DMS53 (cell line): Measurements from ENCODE around the gene AAMP.
"Not testable (repeated sequence)": the region's sequence is repeated elsewhere in the genome, so short reads cannot be mapped to it uniquely, and the experiment has no call there.

Experiments used
- DNase-seq: peaks from one replicate; lab custom pipeline; 2025; lab: John Stamatoyannopoulos, UW

AAMP gene, protein sequence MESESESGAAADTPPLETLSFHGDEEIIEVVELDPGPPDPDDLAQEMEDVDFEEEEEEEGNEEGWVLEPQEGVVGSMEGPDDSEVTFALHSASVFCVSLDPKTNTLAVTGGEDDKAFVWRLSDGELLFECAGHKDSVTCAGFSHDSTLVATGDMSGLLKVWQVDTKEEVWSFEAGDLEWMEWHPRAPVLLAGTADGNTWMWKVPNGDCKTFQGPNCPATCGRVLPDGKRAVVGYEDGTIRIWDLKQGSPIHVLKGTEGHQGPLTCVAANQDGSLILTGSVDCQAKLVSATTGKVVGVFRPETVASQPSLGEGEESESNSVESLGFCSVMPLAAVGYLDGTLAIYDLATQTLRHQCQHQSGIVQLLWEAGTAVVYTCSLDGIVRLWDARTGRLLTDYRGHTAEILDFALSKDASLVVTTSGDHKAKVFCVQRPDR

DNA sequence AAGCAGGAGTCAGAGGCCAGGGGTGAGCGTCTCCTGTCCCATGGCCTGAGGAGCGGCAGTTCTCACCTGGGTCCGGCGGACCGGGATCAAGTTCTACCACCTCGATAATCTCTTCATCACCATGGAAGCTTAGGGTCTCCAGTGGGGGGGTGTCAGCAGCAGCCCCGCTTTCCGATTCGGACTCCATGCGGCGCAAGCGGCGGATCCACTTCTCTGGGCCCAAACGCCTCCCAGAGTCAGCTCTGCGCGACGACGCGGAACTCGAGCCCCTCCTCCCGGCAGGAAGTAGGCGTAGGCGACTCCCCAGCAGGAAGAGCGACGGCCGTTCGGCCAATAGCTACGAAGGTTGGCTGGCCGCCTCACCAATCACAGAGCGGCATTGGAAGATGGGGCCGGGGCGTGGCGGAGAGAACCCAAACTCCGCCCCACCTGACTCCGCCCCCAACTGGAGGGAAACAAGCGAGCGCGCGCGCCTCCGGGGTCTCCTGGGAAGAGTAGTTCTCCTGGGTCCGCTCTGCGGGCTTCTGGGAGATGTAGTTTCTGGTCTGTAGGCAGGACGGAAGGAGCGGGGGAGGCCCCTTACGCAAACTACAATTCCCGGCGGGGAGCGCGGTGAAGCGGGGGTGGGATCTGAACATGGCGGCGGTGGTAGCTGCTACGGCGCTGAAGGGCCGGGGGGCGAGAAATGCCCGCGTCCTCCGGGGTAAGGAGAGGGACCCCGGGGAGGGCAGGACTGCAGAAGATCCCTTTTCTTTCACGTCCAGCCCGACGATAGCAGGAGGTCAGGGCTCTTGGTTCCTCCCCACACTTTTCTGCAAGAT is at the start of gene AAMP, which contains the start of gene PNKD:
TSS of gene AAMP (minus strand) at position 238 of the 821 bp plus-strand sequence. CDS start at position 187, 51 bp downstream.
TSS of gene PNKD (plus strand) at position 620 of the 821 bp plus-strand sequence. CDS start at position 637, 17 bp downstream.
- DNase-seq: peak; percentile 99

DNA sequence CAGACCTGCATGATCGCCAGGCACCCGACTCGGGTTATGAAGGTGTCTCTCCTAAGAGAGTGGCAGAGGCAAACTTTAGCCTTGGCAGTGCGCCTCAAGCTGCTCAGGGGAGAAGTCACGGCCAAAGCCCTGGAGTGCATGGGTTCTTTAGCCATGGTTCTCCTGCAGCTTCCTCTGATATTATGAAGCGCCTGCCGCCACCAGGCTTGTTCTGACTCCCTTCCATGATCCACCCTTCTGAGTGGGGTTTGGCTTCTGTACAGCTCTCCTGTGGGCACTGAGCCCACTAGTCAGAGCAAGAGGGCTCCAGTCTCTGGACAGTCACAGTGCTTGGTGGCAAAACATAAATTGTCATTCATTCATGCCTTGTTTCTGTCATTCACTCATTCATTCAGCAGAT is 48.3 kb upstream of the AAMP start:
- no peak for DNase-seq

DNA sequence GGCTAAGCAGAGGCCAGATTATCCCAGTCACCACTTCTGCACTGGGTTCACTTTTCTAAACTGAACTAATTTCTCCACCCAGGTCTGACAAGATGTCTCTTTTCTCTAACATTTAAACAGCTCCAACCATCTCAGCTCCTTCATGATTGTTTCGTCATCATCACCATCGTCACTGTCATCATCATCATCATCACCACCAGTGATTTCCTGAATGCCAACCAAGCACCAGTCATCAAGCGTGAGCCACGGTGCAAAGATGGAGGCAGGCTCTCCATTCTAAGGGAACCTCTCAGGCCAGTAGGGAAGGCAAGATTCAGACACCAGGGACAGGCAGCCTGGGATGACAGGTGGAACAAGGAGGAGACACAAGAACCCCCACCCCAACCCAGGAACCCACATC is 47.9 kb upstream of the AAMP start:
- no peak for DNase-seq

DNA sequence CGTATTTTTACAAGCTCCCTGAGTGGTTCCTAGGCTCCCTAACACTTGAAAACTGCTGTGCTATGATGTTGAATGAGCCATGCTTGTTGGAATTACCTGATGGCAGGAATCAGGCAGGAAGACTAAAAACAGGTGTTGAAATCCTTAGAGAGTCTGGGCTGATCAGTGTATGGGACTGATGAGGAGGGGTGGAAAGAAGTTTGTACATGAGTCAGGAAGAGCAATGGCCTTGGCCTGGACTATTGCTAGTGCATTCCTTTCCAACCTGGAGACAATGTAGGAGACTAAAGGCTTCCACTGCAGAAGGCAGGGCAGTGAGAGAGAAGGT is 47.3 kb upstream of the AAMP start:
- no peak for DNase-seq

DNA sequence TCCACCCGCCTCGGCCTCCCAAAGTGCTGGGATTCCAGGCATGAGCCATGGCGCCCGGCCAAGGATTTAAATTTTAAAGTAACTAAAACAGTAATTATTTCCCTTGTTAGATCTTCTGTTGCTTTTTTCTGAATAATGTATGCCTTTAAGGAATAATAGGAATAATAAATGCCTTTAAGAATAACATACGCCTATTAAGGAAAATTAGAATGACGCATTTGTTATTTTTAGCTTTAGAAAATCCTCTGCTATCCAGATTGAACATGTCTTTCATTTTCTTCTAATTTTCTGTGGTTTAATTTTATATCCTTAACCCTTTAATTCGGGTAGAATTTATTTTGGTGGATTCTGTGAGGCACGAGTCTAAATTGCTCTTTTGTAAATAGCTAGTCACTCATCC is 45.5 kb upstream of the AAMP start:
- DNase-seq: no peak

DNA sequence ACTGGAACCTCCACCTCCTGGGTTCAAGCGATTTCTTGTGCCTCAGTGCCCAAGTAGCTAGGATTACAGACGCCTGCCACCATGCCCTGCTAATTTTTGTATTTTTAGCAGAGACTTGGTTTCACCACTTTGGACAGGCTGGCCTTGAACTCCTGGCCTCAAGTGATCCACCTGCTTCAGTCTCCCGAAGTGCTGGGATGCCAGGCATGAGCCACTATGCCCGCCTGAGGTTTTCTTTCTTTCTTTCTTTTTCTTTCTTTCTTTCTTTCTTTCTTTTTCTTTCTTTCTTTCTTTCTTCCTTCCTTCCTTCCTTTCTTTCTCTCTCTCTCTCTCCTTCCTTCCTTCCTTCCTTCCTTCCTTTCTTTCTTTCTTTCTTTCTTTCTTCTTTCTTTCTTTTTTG is 44.8 kb upstream of the AAMP start:
- DNase-seq: not testable (repeated sequence)

DNA sequence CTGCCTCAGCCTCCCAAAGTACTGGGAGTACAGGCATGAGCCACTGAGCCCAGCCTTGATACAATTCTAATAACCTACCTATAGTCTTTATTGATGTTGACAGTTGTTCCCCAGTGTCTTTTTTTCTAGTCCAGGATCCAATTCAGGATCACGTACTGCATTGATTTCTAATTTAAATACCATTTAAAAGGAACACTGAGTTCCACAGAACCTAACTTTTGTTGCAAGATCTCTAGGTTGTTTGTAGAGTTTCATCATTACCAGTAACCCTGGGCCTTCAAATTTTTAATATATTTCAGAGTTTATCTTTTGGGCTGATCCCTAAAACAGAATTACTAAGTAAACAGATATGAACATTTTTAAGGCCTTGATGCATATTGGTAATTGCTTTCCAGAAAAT is 43.4 kb upstream of the AAMP start:
- no peak for DNase-seq

DNA sequence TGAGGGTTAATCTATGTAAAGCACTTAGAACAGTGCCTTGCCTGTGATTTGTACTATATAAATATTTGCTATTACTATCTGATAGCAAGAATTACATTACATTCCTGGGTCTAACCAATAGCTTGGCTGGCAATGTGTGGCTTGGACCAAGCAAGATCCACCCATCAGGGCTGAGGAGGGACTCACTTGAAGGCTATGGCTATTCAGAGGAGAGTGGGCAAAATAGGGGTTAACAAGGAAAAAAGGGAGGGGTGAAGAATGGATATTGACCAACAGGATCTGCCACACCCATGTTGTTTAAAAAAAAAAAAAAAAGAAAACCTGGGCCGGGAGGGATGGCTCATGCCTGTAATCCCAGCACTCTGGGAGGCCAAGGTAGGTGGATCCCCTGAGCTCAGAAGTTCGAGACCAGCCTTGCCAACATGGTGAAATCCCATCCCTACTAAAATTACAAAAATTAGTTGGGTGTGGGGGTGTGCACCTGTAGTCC is 42.4 kb upstream of the AAMP start:
- DNase-seq: no peak

DNA sequence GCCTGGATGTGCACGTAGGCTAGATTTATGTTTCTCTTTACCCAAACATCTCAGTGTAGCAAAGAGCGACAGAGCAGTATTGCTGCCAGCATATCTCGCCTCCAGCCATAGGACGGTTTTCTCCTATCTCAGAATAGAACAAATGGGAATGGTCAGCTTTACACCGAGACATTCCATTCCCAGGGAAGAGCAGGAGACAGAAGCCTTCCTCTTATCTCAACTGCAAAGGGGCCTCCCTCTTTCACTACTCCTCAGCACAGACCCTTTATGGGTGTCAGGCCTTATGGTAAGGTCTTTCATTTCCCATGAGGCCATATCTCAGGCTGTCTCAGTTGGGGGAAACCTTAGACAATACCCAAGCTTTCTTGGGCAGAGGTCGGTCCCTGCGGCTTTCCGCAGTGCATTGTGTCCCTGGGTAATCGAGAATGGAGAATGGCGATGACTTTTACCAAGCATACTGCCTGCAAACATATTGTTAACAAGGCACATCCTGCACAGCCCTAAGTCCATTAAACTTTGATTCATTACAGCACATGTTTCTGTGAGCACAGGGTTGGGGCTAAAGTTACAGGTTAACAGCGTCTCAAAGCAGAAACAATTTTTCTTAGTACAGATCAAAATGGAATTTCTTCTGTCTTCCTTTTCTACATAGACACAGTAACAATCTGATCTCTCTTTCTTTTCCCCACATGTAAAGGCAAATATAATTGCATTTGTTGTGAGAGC is 41.8 kb upstream of the AAMP start:
- not testable (repeated sequence) for DNase-seq

DNA sequence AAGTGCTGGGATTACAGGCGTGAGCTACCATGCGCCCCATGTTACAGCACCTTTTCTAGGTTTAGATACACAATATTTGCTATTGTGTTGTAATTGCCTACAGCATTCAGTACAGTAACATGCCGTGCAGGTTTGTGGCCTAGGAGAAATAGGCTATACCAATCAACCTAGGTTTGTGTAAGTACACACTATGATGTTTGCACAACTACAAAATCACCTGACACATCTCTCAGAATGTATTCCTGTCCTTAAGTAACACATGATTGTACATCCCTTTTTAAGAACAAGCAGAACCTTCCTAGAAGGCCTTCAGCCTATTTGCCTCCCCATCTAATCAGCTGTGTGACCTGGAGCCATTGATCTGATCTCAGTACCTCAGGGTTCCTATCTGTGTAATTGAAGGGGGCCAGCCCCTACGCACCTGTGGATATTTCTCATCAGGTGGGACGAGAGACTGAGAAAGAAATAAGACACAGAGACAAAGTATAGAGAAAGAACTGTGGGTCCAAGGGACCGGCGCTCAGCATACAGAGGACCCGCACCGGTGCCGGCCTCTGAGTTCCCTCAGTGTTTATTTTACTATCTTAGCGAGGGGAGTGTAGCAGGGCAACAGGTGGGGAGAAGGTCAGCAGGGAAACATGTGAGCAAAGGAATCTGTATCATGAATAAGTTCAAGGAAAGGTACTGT is 41.1 kb upstream of the AAMP start:
- DNase-seq: no peak

DNA sequence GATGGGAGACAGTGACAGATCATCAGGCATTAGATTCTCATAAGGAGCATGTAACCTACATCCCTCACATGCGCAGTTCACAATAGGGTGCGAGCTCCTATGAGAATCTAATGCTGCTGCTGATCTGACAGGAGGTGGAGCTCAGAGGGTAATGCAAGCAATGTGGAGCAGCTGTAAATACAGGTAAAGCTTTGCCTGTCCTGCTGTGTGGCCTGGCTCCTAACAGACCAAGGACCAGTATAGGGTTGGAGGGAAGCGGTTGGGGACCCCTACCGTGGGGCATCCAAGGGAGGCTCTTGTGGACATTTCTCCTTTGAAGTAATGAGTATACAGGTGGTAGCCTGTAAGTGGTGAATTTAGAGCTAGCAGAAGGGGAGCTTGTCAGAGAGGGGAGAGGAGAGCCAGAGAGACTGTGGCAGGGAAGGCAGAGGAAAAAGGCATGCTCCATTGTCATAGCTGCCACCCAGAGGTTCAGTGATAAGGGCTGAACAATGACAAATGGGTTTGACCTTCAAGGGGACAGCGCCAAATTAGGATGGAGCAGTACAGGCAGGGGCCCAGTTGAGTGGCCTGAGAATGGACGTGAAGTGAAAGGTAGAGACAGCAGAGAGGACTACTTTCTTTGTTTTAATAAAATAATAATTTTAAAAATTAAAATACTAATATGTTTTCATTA is 37.6 kb upstream of the AAMP start:
- DNase-seq: no peak

DNA sequence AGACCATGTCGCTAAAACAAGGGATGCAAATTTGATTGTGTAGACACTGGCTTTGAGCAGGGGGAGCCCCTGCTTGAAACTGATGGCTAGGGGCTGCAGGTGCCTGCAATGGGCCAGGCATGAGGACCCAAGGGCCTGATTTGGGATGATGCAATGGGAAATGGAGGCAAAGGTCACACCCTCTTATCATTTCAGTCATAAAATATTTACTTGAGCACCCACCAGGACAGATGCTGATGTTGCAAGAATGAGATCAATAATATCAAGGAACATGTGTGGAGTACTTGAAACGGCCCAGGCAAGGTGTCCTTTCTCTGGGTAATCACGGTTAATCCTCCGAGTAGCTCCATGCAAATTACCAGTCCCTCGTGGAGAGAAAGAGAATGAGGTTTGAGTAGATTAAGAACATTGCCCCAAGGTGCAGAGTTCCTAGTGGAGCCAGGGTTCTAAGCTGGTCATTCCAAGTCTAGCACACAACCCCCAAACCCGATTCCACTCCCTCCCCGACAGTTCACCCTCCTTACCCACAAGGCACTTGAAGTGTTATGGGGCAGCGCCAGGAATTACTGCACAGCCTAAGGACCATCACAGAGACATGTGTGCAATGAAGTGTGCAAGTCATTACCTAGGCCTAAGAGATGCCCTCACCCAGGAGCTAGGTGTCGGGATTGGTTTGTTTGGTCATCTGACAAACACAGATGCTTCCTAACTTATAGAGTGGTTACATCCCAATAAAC is 36.4 kb upstream of the AAMP start:
- no peak for DNase-seq

DNA sequence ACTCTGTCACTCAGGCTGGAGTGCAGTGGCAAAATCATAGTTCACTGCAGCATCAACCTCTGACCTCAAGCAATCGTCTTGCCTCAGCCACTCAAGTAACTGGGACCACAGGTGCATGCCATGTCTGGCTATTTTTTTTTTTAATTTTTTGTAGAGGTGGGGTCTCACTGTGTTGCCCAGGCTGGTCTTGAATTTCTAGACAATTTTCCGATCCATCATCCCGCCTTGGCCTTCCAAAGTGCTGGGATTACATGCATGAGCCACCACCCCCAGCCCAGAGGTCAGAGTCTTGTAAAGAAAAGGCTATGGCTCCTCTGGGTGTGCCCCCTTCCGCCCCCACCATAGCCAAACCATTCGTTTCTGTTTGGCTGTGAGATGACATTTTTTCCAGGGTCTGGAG is 35.4 kb upstream of the AAMP start:
- DNase-seq: no peak

DNA sequence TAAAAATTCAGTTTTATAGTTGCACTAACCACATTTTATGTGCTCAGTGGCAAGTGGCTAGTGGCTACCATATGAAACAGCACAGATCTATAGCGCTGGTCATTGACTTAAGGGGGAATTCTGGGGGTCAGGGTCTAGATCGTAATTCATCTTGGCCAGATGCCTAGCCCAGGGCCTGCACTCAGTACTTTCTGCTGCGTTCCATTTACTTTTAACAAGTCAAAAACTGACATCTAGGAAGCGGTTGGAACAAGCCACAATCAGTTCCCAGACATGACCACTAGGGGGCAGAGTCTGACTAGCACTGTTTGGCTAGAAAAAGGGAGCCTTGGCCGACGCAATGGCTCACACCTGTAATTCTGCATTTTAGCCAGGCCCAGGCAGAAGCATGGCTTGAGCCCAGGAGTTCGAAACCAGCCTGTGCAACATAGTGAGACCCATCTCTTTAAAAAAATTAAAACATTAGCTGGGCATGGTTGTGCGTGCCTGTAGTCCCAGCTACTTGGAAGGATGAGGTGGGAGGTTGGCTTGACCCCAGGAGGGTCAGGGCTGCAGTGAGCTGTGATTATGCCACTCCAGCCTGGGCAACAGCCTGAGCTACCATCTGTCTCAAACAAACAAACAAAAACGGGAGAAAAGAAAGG is 31.4 kb upstream of the AAMP start:
- peak; percentile 89 for DNase-seq

DNA sequence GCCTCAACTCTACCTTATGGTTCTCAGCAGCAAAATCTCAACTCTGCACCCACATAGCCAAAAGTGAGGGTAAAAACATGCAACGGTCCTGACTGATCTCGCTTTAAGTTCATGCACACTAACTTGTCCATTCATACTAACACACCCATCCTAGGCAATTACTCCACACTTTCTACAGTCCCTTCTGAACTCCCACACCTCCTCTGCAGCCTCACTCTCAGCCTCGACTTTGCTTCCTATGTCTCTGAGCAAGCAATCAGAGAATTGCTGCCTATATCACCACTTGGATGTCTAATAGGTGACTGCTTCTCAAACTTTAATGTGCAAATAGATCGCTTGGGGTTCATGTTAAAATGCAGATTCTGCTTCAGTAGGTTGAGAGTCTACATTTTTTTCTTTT is 30.2 kb upstream of the AAMP start:
- no peak for DNase-seq

DNA sequence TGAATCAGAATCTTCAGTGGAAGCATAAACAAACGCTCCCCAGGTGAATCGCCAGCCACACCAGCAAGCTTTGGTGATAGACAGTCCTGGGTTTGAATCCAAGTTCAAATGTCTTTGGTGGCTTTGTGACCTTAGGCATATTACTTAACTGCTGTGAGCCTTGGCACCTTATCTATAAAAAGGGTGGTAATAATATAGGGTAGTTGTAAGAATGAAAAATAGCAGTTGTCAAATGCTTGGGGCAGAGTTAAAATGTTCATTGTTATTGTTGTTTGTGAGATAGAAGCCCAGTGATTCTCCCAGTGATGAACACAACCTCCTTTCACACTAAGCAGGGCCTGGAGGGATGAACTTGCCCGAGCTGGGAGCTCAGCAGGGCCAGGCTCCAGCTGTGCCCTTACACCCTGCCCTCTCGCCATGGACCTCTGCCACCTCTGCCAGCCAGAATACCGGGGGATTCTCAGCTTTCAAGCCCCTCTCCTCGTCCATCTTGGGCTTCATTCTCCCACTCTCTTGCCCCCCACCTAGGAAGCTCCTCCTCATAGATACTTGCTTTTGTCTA is 28.5 kb upstream of the AAMP start:
- DNase-seq: no peak

DNA sequence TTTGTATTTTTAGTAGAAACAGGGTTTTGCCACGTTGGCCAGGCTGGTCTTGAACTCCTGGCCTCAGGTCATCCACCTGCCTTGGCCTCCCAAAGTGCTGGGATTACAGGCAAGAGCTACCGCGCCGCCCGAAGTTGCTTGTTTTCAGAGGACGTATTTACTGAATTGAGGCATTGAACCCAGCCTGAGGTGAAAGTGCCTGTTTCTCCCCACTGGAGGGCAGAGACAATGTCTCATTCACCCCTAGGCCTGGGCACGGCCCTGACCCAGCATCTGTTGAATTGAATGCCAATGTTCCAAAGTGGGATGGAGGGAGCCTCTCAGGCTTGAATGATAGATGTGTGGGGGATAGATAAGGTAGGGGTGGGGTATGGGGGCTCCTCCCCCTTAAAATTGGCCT is 26.9 kb upstream of the AAMP start:
- DNase-seq: no peak

DNA sequence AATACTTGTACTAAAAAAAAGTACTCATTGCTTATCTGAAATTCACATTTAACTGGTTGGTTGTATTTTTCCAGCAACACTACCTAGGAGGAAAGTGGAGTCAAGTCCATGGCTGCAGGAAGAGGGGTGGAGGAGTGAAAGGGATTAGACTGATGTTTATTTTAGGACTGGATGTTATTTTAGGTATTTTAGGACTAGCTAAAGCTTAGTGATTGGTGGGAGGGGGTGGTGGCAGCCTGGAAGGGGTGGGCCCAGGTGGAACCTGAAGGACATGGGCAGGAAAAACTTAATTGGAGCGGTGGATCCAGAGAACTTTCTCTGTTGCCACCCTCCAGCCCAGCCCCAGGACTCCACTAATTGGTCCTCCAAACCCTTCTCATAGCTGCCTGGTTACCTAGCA is 26.3 kb upstream of the AAMP start:
- DNase-seq: no peak

DNA sequence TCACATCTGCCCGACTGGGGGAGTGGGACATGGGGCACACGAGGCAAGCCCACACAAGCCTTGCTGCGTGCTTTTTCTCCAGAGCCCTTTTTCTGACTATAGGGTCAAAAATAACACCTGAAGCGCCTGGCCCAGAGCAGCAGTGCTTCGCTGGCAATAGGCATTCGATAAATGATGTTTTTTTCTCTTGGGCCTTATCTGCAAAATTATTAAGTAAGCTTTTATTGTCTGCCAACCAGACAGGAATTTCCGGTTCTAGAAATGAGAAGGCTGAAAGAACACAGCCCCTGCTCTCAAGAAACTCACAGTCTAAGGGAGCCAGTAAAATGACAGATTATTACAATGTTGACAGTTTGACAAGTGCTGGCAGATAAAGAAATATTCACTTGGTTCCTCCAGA is 25.1 kb upstream of the AAMP start:
- DNase-seq: peak; percentile 47
